Stimulated activated CD8-positive, alpha-beta memory T cell treated with anti-CD3 and anti-CD28 coated beads, Interleukin-4, amount 100 ng/mL, for 4 hours (primary cell): ENCODE data around the gene MICB.
"Not testable (repeated sequence)": the region's sequence is repeated elsewhere in the genome, so short reads cannot be mapped to it uniquely, and the experiment has no call there.

Source experiments
- DNase-seq, 2 donors: peaks; one replicate each; pipeline ENCODE4 v3.0.0-alpha.2; 2020; ENCODE audit warnings: low read depth in 2 of 2, low spot score in 1 of 2

The MICB gene

DNA sequence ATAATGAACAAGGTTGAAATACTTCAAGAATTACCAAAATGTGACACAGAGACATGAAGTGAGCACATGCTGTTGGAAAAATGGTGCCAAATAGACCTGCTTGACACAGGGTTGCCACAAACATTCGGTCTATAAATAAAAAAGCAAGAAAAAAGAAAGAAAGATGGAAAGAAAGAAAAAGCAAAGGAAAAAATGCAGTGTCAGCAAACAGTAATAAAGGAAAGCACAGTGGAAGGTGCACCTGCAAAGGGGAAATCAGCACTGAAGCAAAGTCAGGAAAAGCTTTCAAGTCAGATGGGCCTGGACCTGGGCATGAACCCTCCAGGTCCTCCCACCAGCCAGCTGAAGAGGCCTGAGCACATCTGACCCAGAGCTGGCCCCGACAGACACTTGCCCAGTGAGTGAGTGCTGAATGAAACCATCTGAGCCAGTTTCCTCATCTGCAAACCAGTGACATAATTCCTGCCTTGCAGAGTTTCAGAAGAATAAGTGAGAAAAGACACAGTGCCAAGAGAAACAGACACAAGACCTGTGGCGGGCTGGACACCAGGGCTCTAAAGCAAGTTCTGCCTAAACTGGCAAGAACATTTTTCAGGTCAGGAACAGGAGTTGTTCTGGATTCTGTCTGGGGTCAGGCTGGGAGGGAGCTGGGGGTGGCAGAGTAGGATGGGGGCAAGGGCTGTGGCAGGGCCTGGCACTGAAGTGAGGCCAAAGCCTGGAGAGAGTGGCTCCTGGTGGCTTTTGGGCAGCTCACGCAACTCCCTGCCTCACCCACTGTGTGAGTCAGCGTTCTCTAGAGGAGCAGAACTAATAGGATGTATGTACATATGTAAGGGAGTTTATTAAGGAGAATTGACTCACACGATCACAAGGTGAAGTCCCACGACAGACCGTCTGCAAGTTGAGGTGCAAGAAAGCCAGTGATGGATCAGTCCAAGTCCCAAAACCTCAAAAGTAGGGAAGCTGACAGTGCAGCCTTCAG, 23.9 kb upstream of the MICB start:
- DNase-seq, result no peak

DNA sequence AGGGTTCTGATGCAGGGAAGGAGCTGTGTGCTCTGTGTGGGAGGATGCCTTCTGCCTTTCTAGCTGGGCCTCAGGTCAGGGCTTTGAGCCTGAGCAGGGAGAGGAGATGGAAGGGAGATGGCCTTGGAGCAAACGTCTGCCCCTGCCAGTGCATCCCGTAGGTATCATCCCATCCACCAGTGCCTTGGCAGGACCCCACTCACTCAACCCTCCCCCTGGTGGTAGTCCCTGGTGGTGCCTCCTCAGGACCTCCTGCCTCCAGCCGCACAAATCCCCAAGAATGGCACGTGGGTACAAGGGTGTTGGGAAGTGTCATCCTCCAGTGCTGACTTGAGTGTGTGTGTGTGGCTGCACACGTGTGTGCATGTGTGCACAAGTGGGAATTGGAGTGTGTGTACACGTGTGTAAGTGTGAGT, 23.1 kb upstream of the MICB start:
- DNase-seq, result no peak

DNA sequence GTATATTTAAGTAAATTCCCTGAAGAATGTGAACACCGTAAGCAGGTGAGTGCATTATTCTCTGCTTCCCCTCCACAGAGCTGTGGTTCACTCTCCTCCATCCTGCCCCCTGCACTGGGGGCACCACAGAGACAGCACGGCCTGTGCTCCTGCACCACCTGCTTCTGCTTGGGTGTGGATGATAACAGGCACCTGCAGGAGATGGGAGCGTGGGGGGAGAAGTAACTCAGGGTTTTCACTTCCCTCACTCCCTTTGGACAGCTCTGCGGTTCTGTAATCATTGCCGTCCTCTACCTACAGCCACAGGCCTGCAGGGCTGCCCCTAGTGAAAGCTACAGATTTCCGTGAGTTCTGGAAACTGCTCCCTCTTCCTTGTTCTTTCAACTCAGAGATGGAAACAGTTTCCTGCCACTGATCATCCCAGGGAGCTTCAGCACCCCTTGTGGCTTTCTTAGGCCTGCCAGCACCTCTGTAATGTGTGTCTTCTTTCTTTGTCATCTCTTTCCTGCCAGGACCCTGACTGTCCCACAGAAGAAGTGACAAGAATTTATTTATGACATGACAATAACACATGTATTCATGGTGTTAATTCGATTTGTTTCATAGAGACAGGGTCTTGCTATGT, 21.3 kb upstream of the MICB start:
- DNase-seq, result no peak

DNA sequence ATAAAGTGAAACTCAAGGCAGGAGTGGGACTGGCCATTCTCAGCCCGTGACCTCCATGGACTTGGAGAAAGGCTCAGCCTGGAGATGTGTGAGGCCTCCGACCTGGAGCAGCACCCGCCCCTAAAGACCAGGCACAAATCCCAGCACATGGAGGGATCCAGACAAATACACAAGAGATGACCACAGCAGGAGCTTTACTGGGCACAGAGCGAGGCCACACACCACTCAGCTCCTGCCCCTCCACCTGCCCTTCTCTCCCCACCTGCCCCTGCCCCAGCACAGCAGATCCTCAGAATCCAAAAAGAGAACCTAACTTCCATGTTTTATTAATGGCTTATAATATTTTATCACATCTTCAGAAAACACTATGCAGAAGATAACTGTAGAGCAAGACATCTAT, 20.4 kb upstream of the MICB start:
- no peak for DNase-seq

DNA sequence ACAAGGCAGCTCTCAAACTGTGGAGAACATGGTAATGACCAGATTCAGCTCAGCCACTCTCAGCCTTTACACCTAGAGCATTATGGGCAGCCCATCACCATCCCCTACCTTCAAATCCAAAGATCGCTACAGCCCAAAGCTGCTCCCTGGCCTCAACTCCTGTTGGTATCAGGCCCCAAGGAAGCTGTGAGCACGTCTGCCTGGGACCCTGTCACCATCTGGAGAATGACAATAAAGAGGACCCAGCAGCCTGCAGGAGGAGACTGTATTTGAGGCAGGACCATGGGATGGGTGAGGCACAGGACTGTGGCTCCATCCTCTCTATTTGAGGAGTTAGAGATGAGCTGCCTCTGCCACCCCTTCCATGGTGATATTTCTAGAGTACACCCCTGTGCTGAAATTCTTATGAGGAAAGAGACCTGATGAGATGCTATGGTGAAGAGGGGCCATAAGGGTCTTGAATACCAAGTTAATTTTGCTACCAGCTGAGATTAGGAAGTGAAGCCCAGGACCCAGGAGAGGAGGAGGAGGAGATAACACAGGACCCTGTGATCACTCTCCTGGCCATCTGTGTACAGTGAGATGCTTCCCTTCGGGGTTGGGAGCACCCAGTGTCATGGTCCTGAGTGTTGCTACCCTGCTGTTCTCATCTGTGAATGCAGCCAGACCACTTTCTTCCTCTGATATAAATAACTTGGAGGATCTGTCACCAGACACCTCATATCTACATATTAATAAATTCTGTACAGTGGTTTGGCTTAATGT, 19.6 kb upstream of the MICB start:
- DNase-seq, result no peak

DNA sequence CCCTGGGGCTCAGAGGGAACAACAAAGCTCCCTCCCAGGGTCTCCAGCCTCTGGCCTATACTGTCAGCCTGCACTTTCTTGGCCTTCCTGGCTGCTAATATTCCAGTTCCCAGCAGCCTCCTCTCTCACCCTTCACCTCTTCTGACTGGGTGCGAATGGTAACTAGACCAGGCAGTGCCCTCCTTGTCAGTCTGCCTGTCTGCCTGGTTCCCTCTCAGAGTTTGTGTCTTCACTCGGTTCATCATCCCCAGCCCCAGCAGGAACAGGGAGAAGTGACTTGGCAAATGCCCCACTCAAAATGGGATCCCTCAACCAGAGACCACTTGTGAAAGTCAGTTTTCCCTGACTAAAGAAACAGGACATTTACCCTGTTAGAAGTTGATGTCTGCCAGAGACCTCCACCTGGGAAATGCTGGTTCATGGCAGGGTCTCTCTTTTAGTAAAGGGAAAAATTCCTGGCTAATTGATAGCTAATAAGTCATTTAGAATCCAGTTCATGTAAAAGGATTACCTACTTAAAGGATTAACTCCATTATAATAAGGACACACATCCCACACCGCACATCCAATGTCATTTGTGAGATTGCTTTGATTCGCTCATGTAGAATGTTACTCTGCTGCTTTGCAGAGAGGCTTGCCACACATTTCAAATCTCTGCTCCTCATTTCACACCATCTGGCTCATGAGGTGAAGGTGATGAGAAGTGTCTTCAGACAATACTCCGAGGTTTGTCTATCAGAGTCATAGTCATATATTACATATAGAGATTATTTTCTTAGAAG, 18.6 kb upstream of the MICB start:
- DNase-seq, result no peak

DNA sequence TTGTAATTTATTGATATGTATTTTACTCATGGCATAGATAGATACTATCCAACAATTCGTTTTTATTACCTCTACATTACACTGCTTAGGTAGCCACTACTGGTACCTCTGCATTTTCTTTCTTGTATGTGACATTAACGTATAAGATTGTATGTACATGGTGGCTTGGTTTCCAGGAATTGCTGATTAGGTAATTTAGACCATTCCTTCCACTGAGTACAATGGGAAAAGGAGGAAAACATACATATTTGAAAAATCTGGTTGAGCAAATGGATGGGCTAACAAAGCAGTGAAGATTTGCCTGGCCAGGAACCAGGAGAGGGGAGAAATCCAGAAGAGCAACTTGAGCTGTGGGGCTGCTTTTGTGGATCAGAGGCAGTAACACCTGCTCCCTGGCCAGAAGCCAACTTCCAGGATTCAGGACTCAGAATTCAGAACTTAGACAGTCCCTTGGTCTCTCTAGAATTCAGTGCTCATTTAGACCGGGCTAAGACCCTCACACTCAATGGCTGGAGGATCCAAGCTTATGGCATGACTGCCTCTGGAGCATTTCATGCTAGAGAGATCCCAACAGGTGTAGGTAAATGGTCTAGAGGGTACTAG, 17.9 kb upstream of the MICB start:
- no peak for DNase-seq

DNA sequence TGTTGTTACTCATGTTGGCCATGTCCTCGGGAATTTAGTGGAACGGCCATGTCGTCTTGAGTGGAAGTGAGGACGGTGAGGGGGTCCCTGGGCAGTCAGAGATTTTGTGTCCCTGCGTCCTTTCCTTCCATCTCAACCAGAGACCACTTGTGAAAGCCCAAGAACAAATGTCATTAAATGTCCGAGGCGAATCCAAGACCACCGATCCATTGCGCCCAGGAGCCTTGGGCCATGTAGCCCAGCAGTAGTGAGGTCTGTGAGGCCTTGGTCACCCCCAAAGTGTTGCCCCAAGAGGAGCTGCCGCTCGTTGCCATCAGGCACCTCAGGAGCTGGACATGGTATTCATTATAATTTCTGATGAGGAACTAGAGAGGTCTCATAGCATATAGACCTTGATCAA, 17.4 kb upstream of the MICB start:
- no peak for DNase-seq

DNA sequence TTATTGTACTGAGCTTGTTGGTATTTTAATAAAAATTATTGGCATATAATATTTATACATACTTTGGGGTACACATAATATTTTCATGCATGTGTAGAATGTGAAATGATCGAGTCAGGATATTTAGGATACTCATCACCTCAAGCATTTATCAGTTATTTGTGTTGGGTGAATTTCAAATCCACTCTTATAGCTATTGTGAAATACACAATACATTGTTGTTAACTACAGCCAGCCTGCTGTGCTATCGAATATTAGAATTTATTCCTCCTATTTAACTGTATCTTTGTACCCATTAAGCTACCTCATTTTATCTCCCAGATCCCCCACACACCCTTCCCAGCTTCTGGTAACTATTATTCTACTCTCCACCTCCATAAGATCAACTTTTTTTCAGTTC, 14.6 kb upstream of the MICB start:
- DNase-seq, result no peak

DNA sequence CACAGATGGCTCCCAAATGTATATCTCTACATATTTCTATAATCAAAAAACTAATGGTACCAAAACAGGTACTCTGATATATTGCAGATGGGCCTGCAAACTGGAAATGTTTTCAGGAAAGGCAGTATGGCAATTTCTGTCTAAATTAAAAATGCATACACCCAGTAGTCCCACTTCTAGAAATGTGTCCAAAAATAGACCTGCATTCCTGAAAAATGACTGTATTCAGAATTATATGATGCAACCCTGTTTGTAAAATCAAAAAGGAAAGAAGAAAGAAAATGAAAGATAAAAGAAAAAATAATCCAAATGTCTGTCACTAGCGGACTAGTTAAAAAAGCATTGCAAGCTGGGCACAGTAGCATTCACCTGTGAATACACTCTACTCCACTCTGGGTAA, 12.9 kb upstream of the MICB start:
- no peak for DNase-seq

DNA sequence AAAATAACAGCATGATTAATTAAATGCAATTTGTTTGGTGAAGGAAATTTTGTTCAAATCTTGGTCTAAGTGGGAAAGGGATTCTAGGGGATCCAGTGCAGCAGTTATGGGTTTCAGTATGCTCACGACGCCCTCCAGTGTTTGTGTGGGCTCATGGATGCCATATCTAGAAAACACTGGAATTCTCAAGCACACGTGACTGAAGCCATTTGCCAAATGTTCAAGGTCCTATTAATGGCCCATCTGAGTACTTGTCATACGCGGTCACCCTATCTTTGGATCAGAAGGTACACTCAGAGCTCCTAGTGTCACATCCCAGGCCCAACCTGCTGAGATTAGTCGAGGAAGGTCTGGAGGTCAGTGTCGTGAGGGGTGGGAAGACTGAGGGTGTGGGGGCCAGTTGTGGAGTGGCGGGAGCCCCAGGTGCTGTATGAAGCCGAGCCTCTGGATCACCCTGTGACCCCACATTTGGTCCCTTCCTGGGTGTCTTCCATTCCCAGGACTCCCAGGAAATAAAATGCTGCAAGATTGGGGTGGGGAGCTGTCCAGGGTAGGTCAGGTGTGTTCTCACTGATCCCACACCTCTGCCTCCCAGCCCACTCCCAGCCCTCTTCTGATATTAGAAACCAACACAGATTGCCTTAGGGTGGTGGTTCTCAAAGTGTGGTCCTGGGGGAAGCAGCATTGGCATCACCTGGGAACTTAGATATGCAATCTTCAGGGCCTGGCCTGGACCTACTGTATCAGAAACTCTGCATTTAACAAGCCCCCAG, 11.7 kb upstream of the MICB start:
- not testable (repeated sequence) for DNase-seq

DNA sequence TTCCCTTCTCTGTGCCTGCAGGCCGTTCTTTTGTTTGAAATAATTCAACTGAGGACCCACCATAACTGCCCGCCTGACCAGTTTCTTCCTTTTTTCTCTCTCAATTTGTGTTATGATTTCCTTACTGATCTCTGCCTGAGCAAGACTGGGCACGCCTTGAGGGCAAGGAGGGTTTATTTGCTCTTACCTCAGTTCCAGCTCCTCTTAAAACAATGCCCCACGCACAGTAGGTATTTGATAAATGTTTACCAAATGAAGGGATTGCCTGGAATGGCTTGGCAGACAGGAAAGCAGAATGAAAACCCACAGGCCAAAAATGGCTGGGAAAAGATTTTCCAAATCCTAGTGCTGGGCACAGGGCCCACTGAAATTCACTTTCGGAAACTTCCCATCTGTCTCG, 10.3 kb upstream of the MICB start:
- not testable (repeated sequence) for DNase-seq

DNA sequence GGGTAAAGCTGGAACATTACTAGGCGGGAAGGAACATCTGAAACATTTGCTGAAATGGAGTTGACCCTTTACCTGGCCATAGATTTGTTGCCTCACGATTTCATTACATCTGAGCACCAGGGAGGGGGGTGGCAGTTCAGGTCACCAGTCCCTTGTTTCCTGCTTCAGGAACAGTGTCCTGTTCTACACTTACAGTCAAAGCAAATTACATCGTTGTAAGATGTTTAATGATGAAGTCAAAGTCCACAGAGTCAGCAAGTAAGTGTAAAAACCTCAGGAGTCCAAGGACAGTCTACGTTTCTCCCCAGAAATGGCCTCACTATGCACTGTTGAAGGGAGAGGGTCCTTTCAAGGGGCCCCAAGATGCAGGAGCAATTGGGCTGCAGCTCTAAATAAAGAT, 8.9 kb upstream of the MICB start:
- DNase-seq, result no peak

DNA sequence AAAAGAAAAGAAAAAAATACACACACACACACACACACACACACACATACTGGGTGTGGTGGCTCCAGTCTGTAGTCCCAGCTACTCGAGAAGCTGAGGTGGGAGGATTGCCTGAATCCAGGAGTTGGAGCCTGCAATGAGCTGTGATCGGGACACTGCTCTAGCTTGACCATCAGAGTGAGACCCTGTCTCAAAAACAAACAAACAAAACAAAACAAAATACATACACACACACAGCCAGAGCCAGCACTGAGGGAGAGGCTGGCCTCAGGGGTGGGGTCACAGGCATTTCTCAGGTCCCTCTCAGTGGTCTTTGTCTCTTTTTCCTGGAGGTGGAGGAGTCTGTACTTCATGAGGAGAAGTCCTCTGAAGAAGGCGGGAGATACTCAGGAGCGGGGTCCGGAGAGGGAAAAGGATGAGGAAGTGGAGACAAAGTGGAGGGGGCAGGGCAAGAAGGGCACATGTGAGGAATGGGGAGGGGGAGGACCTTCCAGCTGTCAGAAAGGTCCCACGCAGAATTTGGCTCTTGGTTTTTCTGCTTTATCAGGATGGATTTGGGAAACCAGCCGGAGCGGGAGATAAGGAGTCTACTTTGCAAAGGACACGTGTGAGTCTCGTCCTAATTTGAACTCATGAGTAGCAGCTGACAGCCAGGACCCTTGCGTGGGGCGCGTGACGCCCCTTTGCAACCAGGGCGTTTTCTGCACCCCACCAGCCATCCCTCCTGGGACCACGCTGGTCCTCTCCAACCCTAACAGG, 7.7 kb upstream of the MICB start:
- no peak for DNase-seq

DNA sequence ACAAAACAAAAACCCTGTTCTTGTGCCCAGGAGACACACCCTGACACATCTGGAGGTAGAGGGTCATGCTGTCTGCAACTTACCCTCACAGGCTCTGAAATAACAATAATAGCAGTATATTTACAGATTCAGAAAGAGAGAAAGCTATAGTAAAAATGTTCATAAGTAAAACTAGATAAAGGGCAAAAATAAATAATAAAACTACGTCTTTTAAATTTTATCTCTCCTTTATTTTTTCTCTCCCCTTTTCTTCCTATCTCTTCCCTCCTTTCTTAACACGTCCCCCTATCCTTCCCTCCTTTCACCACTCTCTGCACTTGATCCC, 4.4 kb upstream of the MICB start:
- DNase-seq, result not testable (repeated sequence)

DNA sequence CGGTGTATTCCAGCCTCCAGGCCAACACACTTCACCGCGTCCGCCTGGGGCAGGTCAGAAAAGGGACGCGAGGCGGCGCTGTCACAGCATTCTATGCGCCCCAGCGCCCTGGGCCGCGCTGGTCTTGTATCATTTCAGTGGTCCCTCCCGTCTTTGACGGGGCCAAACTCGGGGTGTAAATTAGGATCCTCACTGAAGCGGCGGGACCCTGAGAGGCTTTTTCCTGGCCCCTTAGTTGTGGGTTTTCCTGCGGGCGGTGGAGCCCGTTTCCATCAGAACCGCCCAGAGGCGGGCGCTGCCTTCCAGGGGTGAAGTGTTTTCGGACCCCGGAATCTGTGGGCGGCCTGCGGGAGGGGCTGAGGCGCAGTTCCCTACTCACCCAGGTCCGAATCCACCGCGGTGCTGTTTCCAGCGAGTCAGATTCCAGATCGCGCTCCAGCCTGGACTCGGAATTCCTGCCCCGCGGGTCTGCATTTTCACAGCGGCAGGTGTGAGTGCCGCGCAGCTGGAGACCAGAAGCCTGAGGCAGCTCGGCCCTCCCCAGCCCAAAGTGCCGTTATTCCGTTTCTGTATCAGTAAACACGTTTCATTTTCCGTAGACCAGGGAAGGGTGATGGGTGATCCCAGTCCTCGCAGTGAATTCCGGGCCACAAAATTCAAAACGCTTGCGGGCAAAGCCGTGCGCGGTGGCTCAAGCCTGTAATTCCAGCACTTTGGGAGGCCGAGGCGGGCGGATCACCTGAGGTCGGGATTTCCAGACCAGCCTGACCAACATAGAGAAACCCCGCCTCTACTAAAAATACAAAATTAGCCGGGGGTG, 3.9 kb upstream of the MICB start:
- peak; percentile 43 to 54 for DNase-seq

DNA sequence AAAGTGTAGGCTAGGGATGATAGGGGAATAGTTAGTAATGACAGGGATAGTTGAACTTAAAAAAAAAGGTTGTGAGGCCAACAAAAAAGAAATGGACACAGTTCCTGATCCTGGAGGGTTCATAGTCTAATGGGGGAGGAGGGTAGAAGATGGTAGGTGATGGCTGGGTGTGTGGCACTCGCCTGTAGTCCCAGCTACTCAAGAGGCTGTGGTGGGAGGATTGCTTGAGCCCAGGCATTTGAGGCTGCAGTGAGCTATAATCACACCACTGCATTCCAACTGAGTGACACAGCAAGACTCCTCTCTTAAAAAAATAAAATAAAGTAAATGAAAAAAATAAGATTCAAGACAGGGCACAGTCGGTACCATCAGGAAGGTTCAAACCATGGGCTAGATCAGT, 2.4 kb upstream of the MICB start:
- DNase-seq, result no peak

DNA sequence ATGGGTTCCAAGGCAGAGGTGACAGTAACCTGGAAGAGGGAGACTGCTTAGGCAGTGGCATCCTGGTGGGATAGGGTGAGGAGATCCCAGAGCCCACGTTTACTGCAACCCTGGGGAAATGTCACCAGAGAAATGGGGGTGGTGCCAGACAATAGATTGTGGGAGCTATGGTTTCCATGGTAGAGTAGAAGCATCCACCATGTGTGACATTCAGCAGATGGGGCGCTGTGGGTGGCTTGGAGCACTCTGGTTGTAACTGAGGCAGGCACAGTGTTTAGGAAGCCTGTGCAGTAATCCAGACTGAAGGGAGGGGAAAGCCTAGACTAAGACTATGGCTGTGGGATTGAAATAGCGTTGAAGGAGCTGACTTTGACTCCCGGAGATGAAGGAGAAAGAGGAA, 1.1 kb upstream of the MICB start:
- not testable (repeated sequence) for DNase-seq
